Cardiac fibroblast (primary cell): Measurements from ENCODE around the gene NINL.
"Not testable (repeated sequence)": the region's sequence is repeated elsewhere in the genome, so short reads cannot be mapped to it uniquely, and the experiment has no call there.

ENCODE experiments used
- DNase-seq, 2 donors: peaks; one replicate each; pipeline versions ENCODE4 v3.0.0 to v3.0.0-alpha.2; 2010; ENCODE audit warnings: low read depth in 2 of 2
- H3K4me3 ChIP-seq, 2 donors: replicated peaks in 1 of 2; 1 replicate in 1 of 2; 2 replicates in 1 of 2; pipeline ENCODE4 v1.5.1; 2011; ENCODE audit warnings: low read depth in 2 of 2, low read length in 2 of 2, mild to moderate bottlenecking in 2 of 2, moderate library complexity in 1 of 2
- TF ChIP-seq, protein P1 (sequence below): IDR thresholded peaks from one replicate; pipeline ENCODE4 v1.5.1; 2011; ENCODE audit warnings: low read depth, mild to moderate bottlenecking, low read length, inconsistent platforms

The NINL gene

GRCh38 chr20:25570148-25570530 is 15.2 kb downstream of the NINL start:
- TF ChIP-seq, protein P1, sequence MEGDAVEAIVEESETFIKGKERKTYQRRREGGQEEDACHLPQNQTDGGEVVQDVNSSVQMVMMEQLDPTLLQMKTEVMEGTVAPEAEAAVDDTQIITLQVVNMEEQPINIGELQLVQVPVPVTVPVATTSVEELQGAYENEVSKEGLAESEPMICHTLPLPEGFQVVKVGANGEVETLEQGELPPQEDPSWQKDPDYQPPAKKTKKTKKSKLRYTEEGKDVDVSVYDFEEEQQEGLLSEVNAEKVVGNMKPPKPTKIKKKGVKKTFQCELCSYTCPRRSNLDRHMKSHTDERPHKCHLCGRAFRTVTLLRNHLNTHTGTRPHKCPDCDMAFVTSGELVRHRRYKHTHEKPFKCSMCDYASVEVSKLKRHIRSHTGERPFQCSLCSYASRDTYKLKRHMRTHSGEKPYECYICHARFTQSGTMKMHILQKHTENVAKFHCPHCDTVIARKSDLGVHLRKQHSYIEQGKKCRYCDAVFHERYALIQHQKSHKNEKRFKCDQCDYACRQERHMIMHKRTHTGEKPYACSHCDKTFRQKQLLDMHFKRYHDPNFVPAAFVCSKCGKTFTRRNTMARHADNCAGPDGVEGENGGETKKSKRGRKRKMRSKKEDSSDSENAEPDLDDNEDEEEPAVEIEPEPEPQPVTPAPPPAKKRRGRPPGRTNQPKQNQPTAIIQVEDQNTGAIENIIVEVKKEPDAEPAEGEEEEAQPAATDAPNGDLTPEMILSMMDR, result no peak
- DNase-seq, result no peak
- no peak overlapping the region for H3K4me3 ChIP-seq

GRCh38 chr20:25567286-25567685 is 18.0 kb downstream of the NINL start:
- DNase-seq, result no peak
- TF ChIP-seq, protein P1, result no peak
- H3K4me3 ChIP-seq, result no peak overlapping the region

DNA sequence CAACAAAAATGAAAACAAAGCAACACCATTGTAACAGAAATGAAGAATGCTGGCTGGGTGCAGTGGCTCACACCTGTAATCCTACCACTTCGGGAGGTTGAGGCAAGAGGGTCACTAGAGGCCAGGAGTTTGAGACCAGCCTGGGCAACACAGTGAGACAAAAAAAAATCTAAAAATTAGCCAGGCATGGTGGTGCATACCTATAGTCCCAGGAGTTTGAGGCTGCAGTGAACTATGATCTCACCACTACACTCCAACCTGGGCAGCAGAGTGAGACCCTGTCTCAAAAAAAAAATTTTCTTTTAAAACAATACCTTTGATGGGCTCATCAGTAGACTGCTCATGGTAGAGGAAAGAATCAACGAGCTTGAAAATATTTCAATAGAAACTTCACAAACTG is 18.5 kb downstream of the NINL start:
- TF ChIP-seq, protein P1, result no peak
- H3K4me3 ChIP-seq, result no peak overlapping the region
- DNase-seq, result no peak

DNA sequence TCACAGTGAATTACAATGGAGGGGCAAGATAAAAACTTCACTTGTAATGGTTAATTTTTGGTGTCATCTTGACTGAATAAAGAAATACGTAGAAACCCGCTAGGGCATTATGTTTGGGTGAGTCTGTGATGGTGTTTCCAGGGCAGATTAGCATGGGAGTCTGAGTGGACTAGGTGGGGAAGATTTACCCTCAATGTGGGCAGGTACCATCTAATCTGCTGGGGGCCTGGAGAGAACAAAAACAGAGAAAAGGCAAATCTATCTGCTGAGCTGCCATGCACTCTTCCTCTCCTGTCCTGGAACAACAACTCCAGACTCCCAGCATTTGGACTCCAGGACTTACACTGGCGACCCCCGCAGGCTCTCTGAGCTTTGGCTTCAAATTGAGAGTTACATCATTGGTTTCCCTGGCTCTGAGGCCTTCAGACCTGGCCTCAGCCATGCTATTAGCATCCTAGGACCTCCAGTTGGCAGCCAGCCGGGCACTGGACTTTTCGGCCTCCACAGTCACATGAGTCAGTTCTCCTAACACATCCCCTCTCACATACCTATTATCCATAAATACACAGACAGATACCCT is 19.7 kb downstream of the NINL start:
- no peak overlapping the region for H3K4me3 ChIP-seq
- TF ChIP-seq, protein P1, result no peak
- DNase-seq, result no peak

DNA sequence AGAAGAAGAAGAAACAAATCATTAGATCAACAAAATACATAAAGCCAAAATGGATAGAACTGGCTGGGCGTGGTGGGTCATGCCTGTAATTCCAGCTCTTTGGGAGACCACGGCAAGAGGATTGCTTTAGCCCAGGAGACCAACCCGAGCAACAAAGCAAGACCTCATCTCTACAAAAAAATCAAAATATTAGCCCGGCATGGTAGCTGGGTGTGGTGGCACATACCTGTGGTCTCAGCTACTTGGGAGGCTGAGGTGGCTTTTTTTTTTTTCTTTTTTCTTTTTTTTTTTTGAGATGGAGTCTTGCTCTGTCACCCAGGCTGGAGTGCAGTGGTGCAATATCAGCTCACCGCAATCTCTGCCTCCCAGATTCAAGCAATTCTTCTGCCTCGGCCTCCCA is 21.5 kb downstream of the NINL start:
- DNase-seq, result no peak
- no peak overlapping the region for H3K4me3 ChIP-seq
- TF ChIP-seq, protein P1, result no peak

GRCh38 chr20:25563362-25563761 is 22.0 kb downstream of the NINL start:
- no peak overlapping the region for H3K4me3 ChIP-seq
- DNase-seq, result no peak
- TF ChIP-seq, protein P1, result no peak

- not testable (repeated sequence) for DNase-seq, H3K4me3 ChIP-seq
Observed at GRCh38 chr20:25561771-25562170, 23.6 kb downstream of the NINL start.
